T-helper 1 cell treated with Interleukin-12 subunit alpha and Interleukin-12 subunit beta and Interleukin-4 antibody, amounts not matched to agents 30 μg/mL and 1 μg/mL, for 36 hours (primary cell): ENCODE measurements around the gene CDK18.
A peak's percentile ranks its signal among the peaks of the same experiment; 100 is the strongest.

ENCODE experiments used
- H3K27ac Mint-ChIP-seq: one replicate; pipeline ENCODE4 v1.8.0; 2021; ENCODE audit warnings: mild to moderate bottlenecking, mixed read lengths
- H3K27me3 Mint-ChIP-seq: one replicate; pipeline ENCODE4 v1.8.0; 2021; ENCODE audit warnings: low read depth, mixed read lengths
- H3K36me3 Mint-ChIP-seq: one replicate; pipeline ENCODE4 v1.8.0; 2021; ENCODE audit warnings: low read depth, mixed read lengths
- H3K4me1 Mint-ChIP-seq: one replicate; pipeline ENCODE4 v1.8.0; 2021; ENCODE audit warnings: low read depth, mixed read lengths
- H3K4me3 Mint-ChIP-seq: one replicate; pipeline ENCODE4 v1.8.0; 2021; ENCODE audit warnings: mild to moderate bottlenecking, moderate library complexity, mixed read lengths
- H3K9me3 Mint-ChIP-seq: one replicate; pipeline ENCODE4 v1.8.0; 2021; ENCODE audit warnings: mixed read lengths

CDK18 gene

GRCh38 chr1:205520709-205521108, 16.2 kb downstream of the CDK18 start:
- no peak overlapping the region for H3K4me3 Mint-ChIP-seq
- no peaks in the 10 kb centered on the region for H3K9me3 Mint-ChIP-seq
- H3K27me3 Mint-ChIP-seq = peaks cover 3% of the 10 kb centered on the region
- no peaks in the 10 kb centered on the region for H3K36me3 Mint-ChIP-seq
- H3K27ac Mint-ChIP-seq = no peak overlapping the region
- H3K4me1 Mint-ChIP-seq = no peaks in the 10 kb centered on the region

- Mint-ChIP-seq H3K27ac (no peak overlapping the region), H3K4me3 (no peak overlapping the region), H3K4me1 (no peaks in the 10 kb centered on the region), H3K27me3 (peaks cover 3% of the 10 kb centered on the region), H3K36me3 (no peaks in the 10 kb centered on the region), H3K9me3 (no peaks in the 10 kb centered on the region)
Observed at GRCh38 chr1:205521686-205522085, 17.2 kb downstream of the CDK18 start.

GRCh38 chr1:205522692-205523091, 18.2 kb downstream of the CDK18 start:
- no peaks in the 10 kb centered on the region for H3K36me3 Mint-ChIP-seq
- H3K9me3 Mint-ChIP-seq = no peaks in the 10 kb centered on the region
- H3K27me3 Mint-ChIP-seq = peaks cover 3% of the 10 kb centered on the region
- no peaks in the 10 kb centered on the region for H3K4me1 Mint-ChIP-seq
- no peak overlapping the region for H3K27ac Mint-ChIP-seq
- no peak overlapping the region for H3K4me3 Mint-ChIP-seq

GRCh38 chr1:205523261-205523890, 18.9 kb downstream of the CDK18 start:
- Mint-ChIP-seq H3K27ac (no peak overlapping the region), H3K36me3 (no peaks in the 10 kb centered on the region), H3K27me3 (peaks cover 3% of the 10 kb centered on the region), H3K4me3 (no peak overlapping the region), H3K4me1 (no peaks in the 10 kb centered on the region), H3K9me3 (no peaks in the 10 kb centered on the region)

GRCh38 chr1:205523891-205524793, 19.7 kb downstream of the CDK18 start:
- Mint-ChIP-seq H3K9me3 (no peaks in the 10 kb centered on the region), H3K4me3 (no peak overlapping the region), H3K27me3 (peaks cover 3% of the 10 kb centered on the region), H3K4me1 (no peaks in the 10 kb centered on the region), H3K36me3 (no peaks in the 10 kb centered on the region), H3K27ac (no peak overlapping the region)

GRCh38 chr1:205524794-205525101, 20.3 kb downstream of the CDK18 start:
- H3K27ac Mint-ChIP-seq = no peak overlapping the region
- no peaks in the 10 kb centered on the region for H3K9me3 Mint-ChIP-seq
- H3K27me3 Mint-ChIP-seq = peaks cover 5% of the 10 kb centered on the region
- H3K36me3 Mint-ChIP-seq = no peaks in the 10 kb centered on the region
- no peaks in the 10 kb centered on the region for H3K4me1 Mint-ChIP-seq
- no peak overlapping the region for H3K4me3 Mint-ChIP-seq

GRCh38 chr1:205525495-205526285, 21.2 kb downstream of the CDK18 start:
- Mint-ChIP-seq H3K4me1 (no peaks in the 10 kb centered on the region), H3K36me3 (no peaks in the 10 kb centered on the region), H3K27me3 (peaks cover 8% of the 10 kb centered on the region), H3K4me3 (no peak overlapping the region), H3K9me3 (no peaks in the 10 kb centered on the region), H3K27ac (no peak overlapping the region)

- H3K9me3 Mint-ChIP-seq = no peaks in the 10 kb centered on the region
- H3K27me3 Mint-ChIP-seq = peaks cover 8% of the 10 kb centered on the region
Observed at GRCh38 chr1:205526431-205526830, 22.0 kb downstream of the CDK18 start.

GRCh38 chr1:205527931-205528330, 23.5 kb downstream of the CDK18 start:
- Mint-ChIP-seq H3K27ac (no peak overlapping the region), H3K4me3 (no peak overlapping the region), H3K4me1 (no peaks in the 10 kb centered on the region)

More at GRCh38 chr1:205526431-205526830, 22.0 kb downstream of the CDK18 start:
- Mint-ChIP-seq H3K4me3 (no peak overlapping the region), H3K36me3 (no peaks in the 10 kb centered on the region), H3K4me1 (no peaks in the 10 kb centered on the region), H3K27ac (no peak overlapping the region)

GRCh38 chr1:205528446-205528886, 24.0 kb downstream of the CDK18 start:
- Mint-ChIP-seq H3K4me1 (no peaks in the 10 kb centered on the region), H3K27ac (no peak overlapping the region), H3K27me3 (peaks cover 8% of the 10 kb centered on the region), H3K36me3 (no peaks in the 10 kb centered on the region), H3K9me3 (no peaks in the 10 kb centered on the region), H3K4me3 (no peak overlapping the region)

More at GRCh38 chr1:205527931-205528330, 23.5 kb downstream of the CDK18 start:
- Mint-ChIP-seq H3K27me3 (peaks cover 8% of the 10 kb centered on the region), H3K36me3 (no peaks in the 10 kb centered on the region), H3K9me3 (no peaks in the 10 kb centered on the region)

GRCh38 chr1:205528887-205529825, 24.7 kb downstream of the CDK18 start:
- Mint-ChIP-seq H3K4me1 (no peaks in the 10 kb centered on the region), H3K27me3 (peaks cover 8% of the 10 kb centered on the region), H3K27ac (no peak overlapping the region), H3K9me3 (no peaks in the 10 kb centered on the region), H3K4me3 (peak overlapping the region; percentile 61), H3K36me3 (no peaks in the 10 kb centered on the region)

GRCh38 chr1:205530116-205530515, 25.6 kb downstream of the CDK18 start:
- H3K27ac Mint-ChIP-seq = no peak overlapping the region
- H3K4me3 Mint-ChIP-seq = no peak overlapping the region
- no peaks in the 10 kb centered on the region for H3K9me3 Mint-ChIP-seq
- no peaks in the 10 kb centered on the region for H3K36me3 Mint-ChIP-seq
- H3K4me1 Mint-ChIP-seq = no peaks in the 10 kb centered on the region
- H3K27me3 Mint-ChIP-seq = peaks cover 8% of the 10 kb centered on the region

- peaks cover 8% of the 10 kb centered on the region for H3K27me3 Mint-ChIP-seq
- no peaks in the 10 kb centered on the region for H3K9me3 Mint-ChIP-seq
Observed at GRCh38 chr1:205531191-205532025, 26.9 kb downstream of the CDK18 start.

More at GRCh38 chr1:205531191-205532025, 26.9 kb downstream of the CDK18 start:
- H3K27ac Mint-ChIP-seq = no peak overlapping the region
- H3K4me3 Mint-ChIP-seq = no peak overlapping the region
- no peaks in the 10 kb centered on the region for H3K4me1 Mint-ChIP-seq
- no peaks in the 10 kb centered on the region for H3K36me3 Mint-ChIP-seq
